HepG2 (cell line): Measurements from ENCODE around the gene KCNJ6. TPM values are rescaled to one million over a fixed set of nuclear protein-coding genes. Genes with fewer than 3 reads are reported as not detected.

Source experiments
- ATAC-seq: fragments of 200-7000 bp; cut with Tn5 transposase; 3 replicates; pipeline ENCODE4 v1.9.1; 2020; ENCODE audit warnings: mild to moderate bottlenecking, moderate library complexity
- BruUV-seq: library from RNA; stranded (reverse); fragments of 400-500 nt; replicated peaks from 2 replicates; lab custom pipeline; 2021; lab: Mats Ljungman, UMichigan
- CTCF ChIA-PET: fragments of 300-600 bp; formaldehyde crosslinking; extraction: SDS; loops from one replicate; lab custom pipeline; 2021; ENCODE audit warnings: low total read pairs, inconsistent platforms, low intra/inter-chr PET ratio; lab: Yijun Ruan, JAX
- POLR2A ChIA-PET: fragments of 350-600 bp; sonication (Branson Sonifier 250); formaldehyde crosslinking; loops from one replicate; lab custom pipeline; 2020; ENCODE audit warnings: antibody characterized with exemption, inconsistent platforms; lab: Yijun Ruan, JAX
- DNase-seq: peaks from one replicate; pipeline ENCODE4 v3.0.0-alpha.2; 2015; ENCODE audit warnings: low spot score
- FAIRE-seq: peaks from 3 replicates; lab custom pipeline; 2011; peaks lifted over from hg19 to GRCh38; lab: Jason Lieb, UNC
- H2AFZ ChIP-seq: one replicate; pipeline ENCODE4 v1.6.1; 2011; ENCODE audit warnings: low read length, inconsistent platforms
- H3K27ac ChIP-seq: fragments of 300-600 bp; 3 replicates; pipeline ENCODE4 v1.8.0; 2011; ENCODE audit warnings: mixed run types, mild to moderate bottlenecking, mixed read lengths, low read length, inconsistent platforms; ENCODE audit not compliant: insufficient read depth; ENCODE audit errors: extremely low read length
- H3K27me3 ChIP-seq, 2 experiments: fragments of 200-600 bp in 1 of 2; 2 replicates in 1 of 2; 3 replicates in 1 of 2; pipeline versions ENCODE4 v1.6.0 to v1.8.0; 2011; ENCODE audit warnings: low read length in 2 of 2, mild to moderate bottlenecking in 2 of 2, moderate library complexity in 2 of 2, inconsistent platforms in 1 of 2; ENCODE audit not compliant: insufficient read depth in 2 of 2, control insufficient read depth in 1 of 2
- H3K36me3 ChIP-seq, 2 experiments: fragments of 200-600 bp in 1 of 2; replicated peaks in 1 of 2; 2 replicates in 1 of 2; 3 replicates in 1 of 2; pipeline versions ENCODE4 v1.5.1 to v1.8.0; 2011; ENCODE audit warnings: low read length in 2 of 2, inconsistent platforms in 1 of 2; ENCODE audit not compliant: insufficient read depth in 2 of 2, control insufficient read depth in 1 of 2
- H3K4me1 ChIP-seq: 2 replicates; pipeline ENCODE4 v1.5.1; 2012; ENCODE audit warnings: low read length, inconsistent platforms; ENCODE audit not compliant: insufficient read depth
- H3K4me2 ChIP-seq: 2 replicates; pipeline ENCODE4 v1.6.0; 2011; ENCODE audit warnings: low read depth, low read length, inconsistent platforms
- H3K4me3 ChIP-seq, 3 experiments: fragments of 200-600 bp in 1 of 3; sonication (generic), shearing (Covaris generic) in 1 of 3; replicated peaks in 1 of 3; 2 replicates each; pipeline ENCODE4 v1.5.1; 2011 to 2016; ENCODE audit warnings: low read length in 3 of 3, inconsistent platforms in 2 of 3, low read depth in 2 of 3, mild to moderate bottlenecking in 2 of 3, control low read depth in 1 of 3, mixed read lengths in 1 of 3; ENCODE audit not compliant: insufficient read depth in 1 of 3
- H3K79me2 ChIP-seq: one replicate; pipeline ENCODE4 v1.6.1; 2011; ENCODE audit warnings: low read length, inconsistent platforms; ENCODE audit not compliant: insufficient read depth
- H3K9ac ChIP-seq: 2 replicates; pipeline ENCODE4 v1.6.0; 2011; ENCODE audit warnings: mild to moderate bottlenecking, low read depth, low read length, inconsistent platforms; ENCODE audit not compliant: insufficient read depth
- H3K9me3 ChIP-seq: 2 replicates; pipeline ENCODE4 v1.5.1; 2012; ENCODE audit warnings: mild to moderate bottlenecking, low read length
- H4K20me1 ChIP-seq: 2 replicates; pipeline ENCODE4 v1.6.0; 2011; ENCODE audit warnings: inconsistent platforms, mild to moderate bottlenecking, low read length, moderate library complexity; ENCODE audit not compliant: insufficient read depth
- CEBPB ChIP-seq: IDR thresholded peaks from 2 replicates; pipeline ENCODE4 v1.6.1; 2011; ENCODE audit warnings: low read depth, low read length, improper control_type of control experiment, borderline replicate concordance
- CHD2 ChIP-seq: IDR thresholded peaks from 2 replicates; pipeline ENCODE4 v1.6.1; 2011; ENCODE audit warnings: low read depth, low read length, improper control_type of control experiment
- MAFF ChIP-seq: IDR thresholded peaks from 2 replicates; pipeline ENCODE4 v1.6.1; 2011; ENCODE audit warnings: low read depth, low read length, improper control_type of control experiment
- MAFK ChIP-seq, 2 experiments: IDR thresholded peaks in 1 of 2; conservative IDR thresholded peaks in 1 of 2; 2 replicates each; pipeline ENCODE4 v1.6.1; 2011; ENCODE audit warnings: improper control_type of control experiment in 2 of 2, low read length in 2 of 2
- NCOA5 ChIP-seq: sonication (generic); formaldehyde crosslinking; IDR thresholded peaks from 2 replicates; pipeline ENCODE4 v1.4.0; 2020; ENCODE audit warnings: missing genetic modification reagents
- ZFP36L1 ChIP-seq: sonication (generic); formaldehyde crosslinking; IDR thresholded peaks from 2 replicates; pipeline ENCODE4 v1.8.0; 2022; ENCODE audit warnings: mild to moderate bottlenecking, missing genetic modification reagents, moderate library complexity
- whole genome bisulfite sequencing: methylation state at CpG from one replicate; pipeline ENCODE4 v1.1.6; 2017; ENCODE audit warnings: low lambda C conversion rate; 5-methylcytosine and 5-hydroxymethylcytosine counted together
- in situ Hi-C: cut with HindIII; loops from 2 replicates; pipeline ENCODE4 v1.10.0; 2017; ENCODE audit warnings: low pct_unique_long_range_greater_than_20kb; ENCODE audit not compliant: extremely low pct_ligation_motif_present
- intact Hi-C: fragments of 100-400 bp; cut with micrococcal nuclease; formaldehyde crosslinking; loops from one replicate; pipeline ENCODE4 v1.10.0; 2022; ENCODE audit not compliant: unreplicated experiment
- polyA plus RNA-seq, 8 experiments: library from polyadenylated mRNA; depleted of rRNA in 3 of 8; stranded (reverse) in 7 of 8; unstranded in 1 of 8; fragments of >200 nt; fragmentation: Illumina TruSeq in 4 of 8; extraction: Trizol in 4 of 8; gene quantifications; 2 replicates each; pipeline versions ENCODE4 v1.2.1 to v1.2.3, GENCODE V29; 2011 to 2016; ENCODE audit warnings: low read depth in 4 of 8, missing spikeins in 1 of 8, mixed read lengths in 1 of 8; ENCODE audit not compliant: insufficient read depth in 1 of 8
- total RNA-seq, 5 experiments: library from RNA; depleted of rRNA; stranded (reverse); fragments of >200 nt; fragmentation: Illumina TruSeq; extraction: Trizol; gene quantifications; 2 replicates each; pipeline ENCODE4 v1.2.3, GENCODE V29; 2016; ENCODE audit warnings: low read depth in 1 of 5

KCNJ6 gene
- total and polyA plus RNA-seq, 2 of the 13 experiments (the other 11 are each of a cell fraction or from before 2014, with no cell fraction given) = not detected

GRCh38 chr21:37670883-37671282 lies 245.4 kb downstream of the KCNJ6 start:
- ChIA-PET POLR2A (no interaction called here), CTCF (no interaction called here)
- H2AFZ ChIP-seq = no peak overlapping the region
- BruUV-seq = no TSS peak
- ATAC-seq = no peak
- no peak for FAIRE-seq
- peak; percentile 6 for DNase-seq
- in situ Hi-C loops = no loop called here
- peaks cover 3% of the 10 kb centered on the region for H3K9me3 ChIP-seq
- intact Hi-C loops = no loop called here
- H3K4me3 ChIP-seq = no peak overlapping the region
- no peak overlapping the region for H3K27ac ChIP-seq
- TF ChIP-seq CEBPB (0 out of 2 replicates have a peak, but pooled peaks have one; percentile 13), CHD2 (no peak)
- TF ChIP-seq, all 625 proteins: peak for 1
- no peaks in the 10 kb centered on the region for H4K20me1 ChIP-seq
- no peaks in the 10 kb centered on the region for H3K79me2 ChIP-seq
- H3K36me3 ChIP-seq = no peaks in the 10 kb centered on the region
- no peaks in the 10 kb centered on the region for H3K4me1 ChIP-seq
- 3% methylated on average over 2 of the region's 2 CpGs for WGBS
- no peak overlapping the region for H3K9ac ChIP-seq
- H3K4me2 ChIP-seq = no peak overlapping the region
- no peaks in the 10 kb centered on the region; a peak in 1 of 5 replicates for H3K27me3 ChIP-seq

- TF ChIP-seq NCOA5 (CRISPR knock-in tag) (no peak), MAFK (conservative IDR thresholded peaks at IDR 0.05 in 1 of 2, IDR thresholded peaks at IDR 0.05 in 1 of 2; ENCODE audit: low read length in 2 of 2) (peak; percentile 37 to 80; a peak in 2 of 4 replicates), MAFF (peak; percentile 57), ZFP36L1 (CRISPR knock-in tag) (no peak)
- POLR2A ChIA-PET = no interaction called here
- BruUV-seq = no TSS peak
These were observed 247.0 kb downstream of the KCNJ6 start for GRCh38 chr21:37669249-37669648.

More at GRCh38 chr21:37669249-37669648, 247.0 kb downstream of the KCNJ6 start:
- Histone ChIP-seq H3K27ac (no peak overlapping the region), H3K27me3 (no peaks in the 10 kb centered on the region; a peak in 1 of 5 replicates), H3K9me3 (peaks cover 9% of the 10 kb centered on the region), H3K4me1 (no peaks in the 10 kb centered on the region), H4K20me1 (no peaks in the 10 kb centered on the region), H3K79me2 (no peaks in the 10 kb centered on the region), H3K4me3 (no peak overlapping the region), H3K4me2 (no peak overlapping the region), H2AFZ (no peak overlapping the region), H3K36me3 (no peaks in the 10 kb centered on the region), H3K9ac (no peak overlapping the region)
- no peak for FAIRE-seq
- WGBS = 69% methylated on average over 3 of the region's 3 CpGs
- intact Hi-C loops = no loop called here
- ATAC-seq = no peak
- DNase-seq = no peak
- in situ Hi-C loops = no loop called here
- CTCF ChIA-PET = no interaction called here
